K562 (cell line): ENCODE measurements around the gene ALOXE3. TPM values are rescaled to one million over a fixed set of nuclear protein-coding genes. Genes with fewer than 3 reads are reported as not detected.

Experiments used
- ATAC-seq: fragments of 200-7000 bp; cut with Tn5 transposase; 3 replicates; pipeline ENCODE4 v1.9.1; 2020; ENCODE audit warnings: moderate library complexity
- BruUV-seq: library from RNA; stranded (reverse); fragments of 400-500 nt; replicated peaks from 2 replicates; lab custom pipeline; 2021; lab: Mats Ljungman, UMichigan
- CTCF ChIA-PET: fragments of 300-600 bp; formaldehyde crosslinking; extraction: SDS; loops from one replicate; lab custom pipeline; 2021; ENCODE audit warnings: low intra/inter-chr PET ratio; lab: Yijun Ruan, JAX
- POLR2A ChIA-PET: fragments of 300-600, 350-650 bp; sonication (Branson Sonifier 250); formaldehyde crosslinking; extraction: SDS; loops from one replicate; lab custom pipeline; 2021; ENCODE audit warnings: antibody characterized with exemption, inconsistent platforms; lab: Yijun Ruan, JAX
- DNase-seq, 4 experiments: peaks; one replicate each; pipeline versions ENCODE4 v3.0.0 to v3.0.0-alpha.2; 2011 to 2018; ENCODE audit warnings: low spot score in 3 of 4, mixed read lengths in 3 of 4; ENCODE audit errors: extremely low read depth in 1 of 4
- FAIRE-seq: peaks from 2 replicates; lab custom pipeline; 2011; peaks lifted over from hg19 to GRCh38; lab: Jason Lieb, UNC
- H2AFZ ChIP-seq: 2 replicates; pipeline ENCODE4 v1.6.0; 2011; ENCODE audit warnings: low read depth, low read length, control low read depth, inconsistent platforms
- H3K27ac ChIP-seq: fragments of 200-600 bp; 3 replicates; pipeline ENCODE4 v1.8.0; 2011; ENCODE audit warnings: low read depth, mild to moderate bottlenecking, control low read depth, inconsistent platforms, low read length, moderate library complexity, mixed read lengths; ENCODE audit errors: extremely low read depth
- H3K27me3 ChIP-seq, 2 experiments: fragments of 300-600 bp in 1 of 2; 2 replicates in 1 of 2; 3 replicates in 1 of 2; pipeline versions ENCODE4 v1.6.0 to v1.8.0; 2011; ENCODE audit warnings: inconsistent platforms in 2 of 2, low read length in 2 of 2, mild to moderate bottlenecking in 1 of 2, mixed read lengths in 1 of 2, moderate library complexity in 1 of 2; ENCODE audit not compliant: control insufficient read depth in 2 of 2, insufficient read depth in 2 of 2
- H3K36me3 ChIP-seq: fragments of 300-600 bp; 3 replicates; pipeline ENCODE4 v1.8.0; 2011; ENCODE audit warnings: mild to moderate bottlenecking, low read length, inconsistent platforms; ENCODE audit not compliant: control insufficient read depth, insufficient read depth
- H3K4me1 ChIP-seq, 2 experiments: fragments of 200-600 bp in 1 of 2; replicated peaks in 1 of 2; 2 replicates in 1 of 2; 3 replicates in 1 of 2; pipeline versions ENCODE4 v1.5.1 to v1.8.0; 2011; ENCODE audit warnings: inconsistent platforms in 2 of 2, low read length in 2 of 2, mild to moderate bottlenecking in 1 of 2, mixed read lengths in 1 of 2, moderate library complexity in 1 of 2; ENCODE audit not compliant: control insufficient read depth in 2 of 2, insufficient read depth in 2 of 2
- H3K4me2 ChIP-seq: 2 replicates; pipeline ENCODE4 v1.6.1; 2011; ENCODE audit warnings: low read length, control low read depth, inconsistent platforms, mixed read lengths; ENCODE audit not compliant: insufficient read depth
- H3K4me3 ChIP-seq: fragments of 200-600 bp; sonication (generic), shearing (Covaris generic); 2 replicates; pipeline ENCODE4 v1.5.1; 2016; ENCODE audit warnings: control low read depth, inconsistent platforms
- H3K79me2 ChIP-seq: fragments of 200-600 bp; 3 replicates; pipeline ENCODE4 v1.8.0; 2011; ENCODE audit warnings: low read length, inconsistent platforms; ENCODE audit not compliant: control insufficient read depth, insufficient read depth
- H3K9ac ChIP-seq, 2 experiments: 2 replicates each; pipeline versions ENCODE4 v1.6.0 to v1.6.1; 2011; ENCODE audit warnings: low read depth in 2 of 2, low read length in 2 of 2, control low read depth in 1 of 2, inconsistent platforms in 1 of 2, mild to moderate bottlenecking in 1 of 2, mixed read lengths in 1 of 2; ENCODE audit not compliant: insufficient read depth in 1 of 2
- H3K9me1 ChIP-seq: one replicate; pipeline ENCODE4 v1.6.0; 2011; ENCODE audit warnings: inconsistent platforms, mild to moderate bottlenecking, low read length, moderate library complexity; ENCODE audit not compliant: control insufficient read depth, insufficient read depth
- H3K9me3 ChIP-seq: replicated peaks from 2 replicates; pipeline ENCODE4 v1.5.1; 2011; ENCODE audit warnings: low read depth, low read length, inconsistent platforms; ENCODE audit not compliant: control insufficient read depth, insufficient read depth
- H4K20me1 ChIP-seq: replicated peaks from 2 replicates; pipeline ENCODE4 v1.6.1; 2011; ENCODE audit warnings: low read length, inconsistent platforms, mixed read lengths; ENCODE audit not compliant: control insufficient read depth, insufficient read depth
- FOXK1 ChIP-seq: sonication (generic); formaldehyde crosslinking; IDR thresholded peaks from 2 replicates; pipeline ENCODE4 v1.8.0; 2022; ENCODE audit warnings: missing genetic modification reagents, mild to moderate bottlenecking, borderline replicate concordance
- HEY1 ChIP-seq: fragments of 250-450 bp; sonication (Bioruptor Pico); IDR thresholded peaks from 2 replicates; pipeline ENCODE4 v1.5.0; 2020; ENCODE audit warnings: mild to moderate bottlenecking, moderate library complexity, borderline replicate concordance
- HMG20A ChIP-seq: fragments of 450-650 bp; formaldehyde crosslinking; conservative IDR thresholded peaks from 2 replicates; pipeline ENCODE4 v1.4.0; 2020; ENCODE audit warnings: mild to moderate bottlenecking, mixed read lengths
- PTTG1 ChIP-seq: fragments of 450-650 bp; IDR thresholded peaks from 2 replicates; pipeline ENCODE4 v1.6.1; 2016; ENCODE audit warnings: low read depth, mild to moderate bottlenecking, missing genetic modification characterization, missing compliant biosample characterization
- RAD21 ChIP-seq, 2 experiments: fragments of 250-450 bp in 1 of 2; fragments of 450-650 bp in 1 of 2; sonication (Bioruptor Pico) in 1 of 2; formaldehyde crosslinking in 1 of 2; IDR thresholded peaks in 1 of 2; conservative IDR thresholded peaks in 1 of 2; 2 replicates each; pipeline versions ENCODE4 v1.4.0 to v1.8.0; 2020 to 2022; ENCODE audit warnings: mild to moderate bottlenecking in 2 of 2, moderate library complexity in 1 of 2
- ZBTB7A ChIP-seq: IDR thresholded peaks from 2 replicates; pipeline ENCODE4 v1.6.1; 2011; ENCODE audit warnings: low read depth, mild to moderate bottlenecking, low read length, moderate library complexity, borderline replicate concordance; ENCODE audit not compliant: control insufficient read depth
- ZNF263 ChIP-seq: sonication (generic); formaldehyde crosslinking; IDR thresholded peaks from 2 replicates; pipeline ENCODE4 v1.8.0; 2022; ENCODE audit warnings: mild to moderate bottlenecking, missing genetic modification reagents, borderline replicate concordance
- ZNF324 ChIP-seq: fragments of 250-450 bp; sonication (Bioruptor Pico); IDR thresholded peaks from 2 replicates; pipeline ENCODE4 v1.4.0; 2020; ENCODE audit warnings: mild to moderate bottlenecking
- ZNF668 ChIP-seq: fragments of 250-450 bp; sonication (Bioruptor Pico); IDR thresholded peaks from 2 replicates; pipeline ENCODE4 v1.8.0; 2022; ENCODE audit warnings: mild to moderate bottlenecking, inconsistent platforms
- WGBS: fragments of 100-300 bp; shearing (Covaris generic); methylation state at CpG from one replicate; pipeline ENCODE4 v1.1.6; 2016; ENCODE audit warnings: low coverage, mixed read lengths; ENCODE audit not compliant: insufficient coverage; ENCODE audit errors: missing lambda C conversion rate; 5-methylcytosine and 5-hydroxymethylcytosine counted together
- in situ Hi-C: fragments of 300-500 bp; cut with MboI; formaldehyde crosslinking; loops from 4 replicates; pipeline ENCODE4 v1.15.0; 2018; ENCODE audit warnings: inconsistent platforms, mixed read lengths
- intact Hi-C: fragments of 100-400 bp; cut with micrococcal nuclease; formaldehyde crosslinking; loops from 2 replicates; pipeline ENCODE4 v1.14.2; 2022
- polyA plus RNA-seq, 8 experiments: library from polyadenylated mRNA; depleted of rRNA in 4 of 8; stranded (reverse) in 5 of 8; unstranded in 3 of 8; fragments of >200 nt; fragmentation: Nextera tagmentation in 2 of 8; fragmentation: Illumina TruSeq in 1 of 8; extraction: Ambion mirVana in 2 of 8; extraction: Trizol in 1 of 8; gene quantifications; 2 replicates each; pipeline versions ENCODE4 v1.2.1 to v1.2.3, GENCODE V29; 2011 to 2014; ENCODE audit warnings: inconsistent platforms in 1 of 8, missing spikeins in 1 of 8
- total RNA-seq, 7 experiments: library from RNA; depleted of rRNA in 6 of 7; stranded (reverse); fragments of >200 nt in 6 of 7; fragmentation: Illumina TruSeq in 2 of 7; extraction: Trizol in 2 of 7; gene quantifications; 2 replicates each; pipeline versions ENCODE4 v1.2.1 to v1.2.3, GENCODE V29; 2011 to 2021; ENCODE audit warnings: low replicate concordance in 1 of 7

The ALOXE3 gene
- total and polyA plus RNA-seq, 9 of the 15 experiments (the other 6 are each of a cell fraction or from before 2014, with no cell fraction given) = 0.04 TPM; not detected in 8

- CTCF ChIA-PET = interaction anchor here (1.9 to 2.4 kb wide), 2 partner anchors 29 to 37 kb away, joined by 9 to 24 read pairs; partner anchors contain the start of gene ALOXE3
Observed at GRCh38 chr17:8080799-8081219, 37.5 kb downstream of the ALOXE3 start.

DNA sequence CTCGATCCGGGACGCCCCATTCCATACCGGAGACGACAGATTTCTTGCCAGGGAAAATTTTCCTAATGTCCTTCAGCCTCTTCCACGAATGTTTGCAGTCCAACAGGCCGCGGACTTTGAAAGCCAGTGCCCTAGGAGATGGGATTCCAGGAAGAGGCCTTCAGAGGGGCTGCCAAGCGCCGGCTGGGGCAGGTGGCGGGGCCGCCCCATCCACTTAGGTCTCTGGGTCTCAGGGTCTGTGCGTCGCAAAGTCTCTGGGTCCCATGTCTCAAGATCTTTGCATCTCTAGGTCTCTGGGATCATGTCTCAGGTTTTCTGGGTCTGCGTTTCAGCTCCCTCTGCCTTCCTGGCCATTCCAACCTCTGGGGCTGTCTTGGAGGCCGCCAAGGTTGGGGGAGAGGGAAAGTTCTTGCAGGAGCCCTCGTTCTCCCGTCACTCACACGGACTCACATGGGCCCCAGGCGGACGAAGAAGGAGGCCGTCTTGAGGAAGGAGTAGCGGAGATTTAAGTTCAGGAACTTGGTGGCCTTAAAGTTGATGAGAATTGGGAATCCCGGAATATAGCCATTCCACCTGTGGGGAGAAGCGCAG lies 38.0 kb downstream of the ALOXE3 start:
- no peak for DNase-seq
- intact Hi-C loops = loop anchor here (2.0 kb wide), 1 partner anchor 38 kb away; the partner anchor contains the start of gene ALOXE3
- ATAC-seq = peak; percentile 43
- peaks cover 0 to 2% of the 10 kb centered on the region in 2 experiments; a peak in 1 of 5 replicates for H3K27me3 ChIP-seq
- BruUV-seq = no TSS peak
- no peak overlapping the region for H3K27ac ChIP-seq
- no peak for FAIRE-seq
- peak overlapping the region; percentile 12; the same call in 1 of the 2 replicates for H3K4me3 ChIP-seq
- peak overlapping the region; percentile 72 for H3K4me2 ChIP-seq
- WGBS = 24% methylated on average over 19 of the region's 25 CpGs
- CTCF ChIA-PET = interaction anchor here (0.6 to 2.4 kb wide), 4 partner anchors 18 to 1172 kb away, joined by 3 to 24 read pairs (median 6); partner anchors contain the start of gene ALOXE3
- peak overlapping the region; percentile 80; the same call in 1 of the 2 replicates for H2AFZ ChIP-seq
- no peaks in the 10 kb centered on the region for H3K9me1 ChIP-seq
- peaks cover 10 to 22% of the 10 kb centered on the region in 2 experiments; a peak in 4 of 5 replicates for H3K4me1 ChIP-seq
- in situ Hi-C loops = no loop called here
- POLR2A ChIA-PET = no interaction called here
- H4K20me1 ChIP-seq = no peaks in the 10 kb centered on the region
- H3K9ac ChIP-seq = peak overlapping the region in 1 of 2 experiments; percentile 87; a peak in 2 of 4 replicates
- no peaks in the 10 kb centered on the region for H3K79me2 ChIP-seq
- H3K36me3 ChIP-seq = no peaks in the 10 kb centered on the region
- TF ChIP-seq RAD21 (CRISPR knock-in tag; conservative IDR thresholded peaks at IDR 0.05 in 1 of 2, IDR thresholded peaks at IDR 0.05 in 1 of 2) = 0 out of 4 replicates have a peak, but pooled peaks of 1 of the 2 experiments have one; percentile 4
- TF ChIP-seq ZBTB7A = 0 out of 2 replicates have a peak, but pooled peaks have one; percentile 6
- TF ChIP-seq ZNF668 (CRISPR knock-in tag) = no peak
- TF ChIP-seq FOXK1 (CRISPR knock-in tag) = no peak
- TF ChIP-seq PTTG1 (tag) = no peak
- TF ChIP-seq HMG20A (CRISPR knock-in tag) = no peak
- TF ChIP-seq ZNF324 (CRISPR knock-in tag) = no peak
- TF ChIP-seq, all 486 proteins: peak for 2
- H3K9me3 ChIP-seq = no peaks in the 10 kb centered on the region

More at GRCh38 chr17:8080799-8081219, 37.5 kb downstream of the ALOXE3 start:
- intact Hi-C loops = loop anchor here (2.0 kb wide), 1 partner anchor 38 kb away; the partner anchor contains the start of gene ALOXE3
- H3K9me3 ChIP-seq = no peaks in the 10 kb centered on the region
- H3K4me2 ChIP-seq = no peak overlapping the region
- H3K79me2 ChIP-seq = no peaks in the 10 kb centered on the region
- H3K9ac ChIP-seq = no peak overlapping the region; a peak in 1 of 4 replicates
- no peak for ATAC-seq
- WGBS = 49% methylated on average over 9 of the region's 17 CpGs
- no TSS peak for BruUV-seq
- H3K4me3 ChIP-seq = no peak overlapping the region
- no peak for FAIRE-seq
- no peak for TF ChIP-seq HEY1
- peak; percentile 76; the same call in 1 of the 2 replicates for TF ChIP-seq ZNF263
- TF ChIP-seq, all 486 proteins: peak for 1
- H3K9me1 ChIP-seq = no peaks in the 10 kb centered on the region
- H2AFZ ChIP-seq = 0 out of 2 replicates have a peak overlapping the region, but pooled peaks have one; percentile 80
- H4K20me1 ChIP-seq = no peaks in the 10 kb centered on the region
- H3K4me1 ChIP-seq = peaks cover 10 to 22% of the 10 kb centered on the region in 2 experiments; a peak in 4 of 5 replicates
- no peak overlapping the region for H3K27ac ChIP-seq
- in situ Hi-C loops = no loop called here
- H3K27me3 ChIP-seq = peaks cover 0 to 2% of the 10 kb centered on the region in 2 experiments; a peak in 2 of 5 replicates
- H3K36me3 ChIP-seq = no peaks in the 10 kb centered on the region
- POLR2A ChIA-PET = no interaction called here
- no peak for DNase-seq
